Measurements from ENCODE around the gene PLTP.

PLTP gene

GRCh38 chr20:45850926-45851325 lies 61.0 kb downstream of the PLTP start:
- ChIA-PET CTCF (interaction anchor here (0.6 kb wide), 2 partner anchors 19 to 119 kb away, joined by 3 to 4 read pairs; no protein-coding TSS in a partner anchor), POLR2A (interaction anchor here (0.7 kb wide), 1 partner anchor 83 kb away, joined by 3 read pairs; no protein-coding TSS in a partner anchor)
- Histone ChIP-seq H3K4me3 (ENCODE audit: low read depth, low read length) (no peak overlapping the region), H3K27ac (ENCODE audit: extremely low read depth, low read depth, low read length) (no peak overlapping the region), H3K4me1 (ENCODE audit: control insufficient read depth, insufficient read depth, low read length) (no peaks in the 10 kb centered on the region), H3K36me3 (ENCODE audit: control insufficient read depth in 2 of 2, insufficient read depth in 1 of 2, low read length in 2 of 2) (peaks cover 2 to 55% of the 10 kb centered on the region in 2 experiments; a peak in 2 of 3 replicates), H3K9me3 (ENCODE audit: control insufficient read depth, insufficient read depth, low read depth, low read length) (no peaks in the 10 kb centered on the region)
- TF ChIP-seq ZSCAN5A (tag by site-specific recombination; IDR thresholded peaks at IDR 0.05) (no peak), MZF1 (tag by site-specific recombination; IDR thresholded peaks at IDR 0.05; ENCODE audit: borderline replicate concordance) (no peak), ZNF302 (tag by site-specific recombination; IDR thresholded peaks at IDR 0.05; ENCODE audit: low read depth) (no peak), ZNF488 (tag by site-specific recombination; IDR thresholded peaks at IDR 0.05) (no peak), ZNF157 (tag by site-specific recombination; IDR thresholded peaks at IDR 0.05) (no peak), GLIS2 (tag by site-specific recombination; IDR thresholded peaks at IDR 0.05) (no peak), IKZF3 (tag by site-specific recombination; IDR thresholded peaks at IDR 0.05) (no peak), ZBTB49 (tag by site-specific recombination; IDR thresholded peaks at IDR 0.05; ENCODE audit: low read depth) (no peak), ZNF558 (tag by site-specific recombination; IDR thresholded peaks at IDR 0.05) (no peak), ZBTB20 (tag by site-specific recombination; IDR thresholded peaks at IDR 0.05) (no peak), KLF16 (tag by site-specific recombination; IDR thresholded peaks at IDR 0.05) (no peak), PRDM4 (tag by site-specific recombination; IDR thresholded peaks at IDR 0.05) (no peak), ZIC2 (tag by site-specific recombination; IDR thresholded peaks at IDR 0.05) (no peak), YY1 (tag by site-specific recombination; IDR thresholded peaks at IDR 0.05) (no peak), ZNF140 (tag by site-specific recombination; IDR thresholded peaks at IDR 0.05) (no peak), HOXD13 (CRISPR knock-in tag; IDR thresholded peaks at IDR 0.05; ENCODE audit: borderline replicate concordance) (no peak)

- no peak overlapping the region for H3K4me3 ChIP-seq (ENCODE audit: low read depth, low read length)
- H3K4me1 ChIP-seq (ENCODE audit: control insufficient read depth, insufficient read depth, low read length): no peaks in the 10 kb centered on the region
- H3K36me3 ChIP-seq (ENCODE audit: control insufficient read depth in 2 of 2, insufficient read depth in 1 of 2, low read length in 2 of 2): peaks cover 5 to 61% of the 10 kb centered on the region in 2 experiments; a peak in 2 of 3 replicates
- H3K27ac ChIP-seq (ENCODE audit: extremely low read depth, low read depth, low read length): no peak overlapping the region
- ChIA-PET CTCF (interaction anchor here (0.7 kb wide), 1 partner anchor 119 kb away, joined by 3 read pairs; no protein-coding TSS in a partner anchor), POLR2A (interaction anchor here (0.8 kb wide), 1 partner anchor 44 kb away, joined by 4 read pairs; no protein-coding TSS in a partner anchor)
- TF ChIP-seq ZNF239 (tag by site-specific recombination; IDR thresholded peaks at IDR 0.05) (no peak), PATZ1 (tag by site-specific recombination; IDR thresholded peaks at IDR 0.05) (no peak), YY1 (tag by site-specific recombination; IDR thresholded peaks at IDR 0.05) (no peak), ZNF184 (tag by site-specific recombination; IDR thresholded peaks at IDR 0.05) (no peak), ZNF830 (tag by site-specific recombination; IDR thresholded peaks at IDR 0.05; ENCODE audit: low read depth) (no peak), ZNF398 (tag by site-specific recombination; IDR thresholded peaks at IDR 0.05) (no peak), ZNF2 (tag by site-specific recombination; IDR thresholded peaks at IDR 0.05) (no peak)
- no peaks in the 10 kb centered on the region for H3K9me3 ChIP-seq (ENCODE audit: control insufficient read depth, insufficient read depth, low read depth, low read length)
Measured at GRCh38 chr20:45850238-45850637, 61.7 kb downstream of the PLTP start.
